HepG2 (cell line): ENCODE results near the gene KCND3. TPM values are rescaled to one million over a fixed set of nuclear protein-coding genes. Genes with fewer than 3 reads are reported as not detected.

Experiments
- ATF3 ChIP-seq: sonication (generic); formaldehyde crosslinking; IDR thresholded peaks from 2 replicates; pipeline ENCODE4 v1.4.0; 2020; ENCODE audit warnings: missing genetic modification reagents
- BCL3 ChIP-seq: sonication (generic); formaldehyde crosslinking; IDR thresholded peaks from 2 replicates; pipeline ENCODE4 v1.5.1; 2020; ENCODE audit warnings: mild to moderate bottlenecking, missing genetic modification reagents, moderate library complexity
- CBX5 ChIP-seq: sonication (generic); formaldehyde crosslinking; IDR thresholded peaks from 2 replicates; pipeline ENCODE4 v1.4.0; 2020; ENCODE audit warnings: missing genetic modification reagents, borderline replicate concordance
- CENPX ChIP-seq: sonication (generic); formaldehyde crosslinking; IDR thresholded peaks from 2 replicates; pipeline ENCODE4 v1.9.0; 2021; ENCODE audit warnings: mild to moderate bottlenecking, missing genetic modification reagents, moderate library complexity
- ESRRA ChIP-seq: sonication (generic); formaldehyde crosslinking; IDR thresholded peaks from 2 replicates; pipeline ENCODE4 v1.5.1; 2020; ENCODE audit warnings: mild to moderate bottlenecking, low read depth, missing genetic modification reagents
- FOSL1 ChIP-seq: sonication (generic); formaldehyde crosslinking; IDR thresholded peaks from 2 replicates; pipeline ENCODE4 v1.9.0; 2021; ENCODE audit warnings: missing genetic modification reagents, borderline replicate concordance
- FOXK1 ChIP-seq: sonication (generic); formaldehyde crosslinking; IDR thresholded peaks from 2 replicates; pipeline ENCODE4 v1.4.0; 2020; ENCODE audit warnings: low read depth, missing genetic modification reagents, borderline replicate concordance
- GATA4 ChIP-seq: sonication (generic); IDR thresholded peaks from 2 replicates; pipeline ENCODE4 v1.6.1; 2016; ENCODE audit warnings: antibody characterized with exemption, low read depth, borderline replicate concordance
- MIER2 ChIP-seq: IDR thresholded peaks from 2 replicates; pipeline ENCODE4 v1.6.1; 2016; ENCODE audit warnings: missing biosample characterization, missing genetic modification reagents
- MLLT10 ChIP-seq: sonication (generic); formaldehyde crosslinking; IDR thresholded peaks from 2 replicates; pipeline ENCODE4 v1.4.0; 2020; ENCODE audit warnings: missing genetic modification reagents
- MTA1 ChIP-seq: sonication (generic); formaldehyde crosslinking; IDR thresholded peaks from 2 replicates; pipeline ENCODE4 v1.4.0; 2020; ENCODE audit warnings: missing genetic modification reagents, mild to moderate bottlenecking, borderline replicate concordance
- NR2F1 ChIP-seq, 2 experiments: fragments of 450-650 bp in 1 of 2; formaldehyde crosslinking in 1 of 2; IDR thresholded peaks; 2 replicates each; pipeline versions ENCODE4 v1.5.0 to v1.6.1; 2016 to 2020; ENCODE audit warnings: mild to moderate bottlenecking in 1 of 2, missing compliant biosample characterization in 1 of 2, missing genetic modification reagents in 1 of 2, moderate library complexity in 1 of 2
- NRL ChIP-seq: sonication (generic); formaldehyde crosslinking; IDR thresholded peaks from 2 replicates; pipeline ENCODE4 v1.5.0; 2020; ENCODE audit warnings: missing genetic modification reagents, mild to moderate bottlenecking, moderate library complexity, borderline replicate concordance
- PLRG1 ChIP-seq: fragments of 450-650 bp; conservative IDR thresholded peaks from 2 replicates; pipeline ENCODE4 v1.6.1; 2016
- RFX1 ChIP-seq: fragments of 450-650 bp; IDR thresholded peaks from 2 replicates; pipeline ENCODE4 v1.6.1; 2017
- SKI ChIP-seq: fragments of 450-650 bp; IDR thresholded peaks from one replicate; pipeline ENCODE4 v1.6.1; 2018; ENCODE audit warnings: mild to moderate bottlenecking; ENCODE audit not compliant: partially characterized antibody
- SMARCE1 ChIP-seq: fragments of 450-650 bp; IDR thresholded peaks from 2 replicates; pipeline ENCODE4 v1.6.1; 2017; ENCODE audit warnings: borderline replicate concordance
- SOX5 ChIP-seq: IDR thresholded peaks from 2 replicates; pipeline ENCODE4 v1.6.1; 2016; ENCODE audit warnings: borderline replicate concordance
- TCF7L2 ChIP-seq: IDR thresholded peaks from 2 replicates; pipeline ENCODE4 v1.6.1; 2011; ENCODE audit warnings: mild to moderate bottlenecking, low read depth, low read length, moderate library complexity
- ZEB1 ChIP-seq: IDR thresholded peaks from 2 replicates; pipeline ENCODE4 v1.6.1; 2012; ENCODE audit warnings: mild to moderate bottlenecking, low read depth, inconsistent platforms; ENCODE audit not compliant: insufficient replicate concordance
- ZFX ChIP-seq: sonication (generic); formaldehyde crosslinking; IDR thresholded peaks from 2 replicates; pipeline ENCODE4 v1.4.0; 2020; ENCODE audit warnings: mild to moderate bottlenecking, low read depth, missing genetic modification reagents, moderate library complexity
- ZKSCAN5 ChIP-seq: sonication (generic); formaldehyde crosslinking; IDR thresholded peaks from 2 replicates; pipeline ENCODE4 v1.5.1; 2020; ENCODE audit warnings: mild to moderate bottlenecking, missing genetic modification reagents
- ZNF383 ChIP-seq: sonication (generic); formaldehyde crosslinking; IDR thresholded peaks from 2 replicates; pipeline ENCODE4 v1.4.0; 2020; ENCODE audit warnings: missing genetic modification reagents, mild to moderate bottlenecking, borderline replicate concordance
- ZNF543 ChIP-seq: sonication (generic); formaldehyde crosslinking; IDR thresholded peaks from 2 replicates; pipeline ENCODE4 v1.4.0; 2020; ENCODE audit warnings: mild to moderate bottlenecking, missing genetic modification reagents
- ZNF607 ChIP-seq: sonication (generic); formaldehyde crosslinking; IDR thresholded peaks from 2 replicates; pipeline ENCODE4 v1.5.1; 2020; ENCODE audit warnings: missing genetic modification reagents, mild to moderate bottlenecking, borderline replicate concordance
- ZNF614 ChIP-seq: IDR thresholded peaks from 2 replicates; pipeline ENCODE4 v1.6.1; 2018; ENCODE audit warnings: missing biosample characterization, missing genetic modification reagents, inconsistent platforms, borderline replicate concordance
- ZNF770 ChIP-seq: sonication (generic); formaldehyde crosslinking; IDR thresholded peaks from 2 replicates; pipeline ENCODE4 v1.5.0; 2020; ENCODE audit warnings: mild to moderate bottlenecking, missing genetic modification reagents
- polyA plus RNA-seq, 8 experiments: library from polyadenylated mRNA; depleted of rRNA in 3 of 8; stranded (reverse) in 7 of 8; unstranded in 1 of 8; fragments of >200 nt; fragmentation: Illumina TruSeq in 4 of 8; extraction: Trizol in 4 of 8; gene quantifications; 2 replicates each; pipeline versions ENCODE4 v1.2.1 to v1.2.3, GENCODE V29; 2011 to 2016; ENCODE audit warnings: low read depth in 4 of 8, missing spikeins in 1 of 8, mixed read lengths in 1 of 8; ENCODE audit not compliant: insufficient read depth in 1 of 8
- total RNA-seq, 5 experiments: library from RNA; depleted of rRNA; stranded (reverse); fragments of >200 nt; fragmentation: Illumina TruSeq; extraction: Trizol; gene quantifications; 2 replicates each; pipeline ENCODE4 v1.2.3, GENCODE V29; 2016; ENCODE audit warnings: low read depth in 1 of 5

KCND3 gene
- total and polyA plus RNA-seq, 2 of the 13 experiments (the other 11 are each of a cell fraction or from before 2014, with no cell fraction given) = 0.04 TPM; not detected in 1

GRCh38 chr1:111733183-111733991, 256.1 kb downstream of the KCND3 start (continued):
- TF ChIP-seq NR2F1 (CRISPR knock-in tag; IDR thresholded peaks at IDR 0.05) (peak; percentile 94 to 97), MIER2 (CRISPR knock-in tag) (0 out of 2 replicates have a peak, but pooled peaks have one; percentile 29), ZKSCAN5 (CRISPR knock-in tag) (no peak), BCL3 (CRISPR knock-in tag) (peak; percentile 52; the same call in 1 of the 2 replicates), SKI (no peak), CBX5 (CRISPR knock-in tag) (0 out of 2 replicates have a peak, but pooled peaks have one; percentile 43), GATA4 (no peak), ZNF770 (CRISPR knock-in tag) (no peak), FOSL1 (CRISPR knock-in tag) (no peak), FOXK1 (peak; percentile 46; the same call in 1 of the 2 replicates), PLRG1 (no peak), ESRRA (CRISPR knock-in tag) (no peak), ZNF383 (CRISPR knock-in tag) (no peak), ZNF607 (CRISPR knock-in tag) (peak; percentile 56; the same call in 1 of the 2 replicates), MLLT10 (CRISPR knock-in tag) (no peak), ZNF614 (CRISPR knock-in tag) (no peak), CENPX (CRISPR knock-in tag) (no peak), ZEB1 (no peak), SMARCE1 (no peak), ATF3 (CRISPR knock-in tag) (peak; percentile 69; the same call in 1 of the 2 replicates), TCF7L2 (no peak), ZNF543 (CRISPR knock-in tag) (no peak), SOX5 (CRISPR knock-in tag) (peak; percentile 50; the same call in 1 of the 2 replicates), ZFX (peak; percentile 71), NRL (CRISPR knock-in tag) (no peak; the same call in 1 of the 2 replicates), RFX1 (peak; percentile 85; the same call in 1 of the 2 replicates), MTA1 (CRISPR knock-in tag) (no peak)
